Measurements from ENCODE around the gene WNT7A.

- TF ChIP-seq, protein P1, sequence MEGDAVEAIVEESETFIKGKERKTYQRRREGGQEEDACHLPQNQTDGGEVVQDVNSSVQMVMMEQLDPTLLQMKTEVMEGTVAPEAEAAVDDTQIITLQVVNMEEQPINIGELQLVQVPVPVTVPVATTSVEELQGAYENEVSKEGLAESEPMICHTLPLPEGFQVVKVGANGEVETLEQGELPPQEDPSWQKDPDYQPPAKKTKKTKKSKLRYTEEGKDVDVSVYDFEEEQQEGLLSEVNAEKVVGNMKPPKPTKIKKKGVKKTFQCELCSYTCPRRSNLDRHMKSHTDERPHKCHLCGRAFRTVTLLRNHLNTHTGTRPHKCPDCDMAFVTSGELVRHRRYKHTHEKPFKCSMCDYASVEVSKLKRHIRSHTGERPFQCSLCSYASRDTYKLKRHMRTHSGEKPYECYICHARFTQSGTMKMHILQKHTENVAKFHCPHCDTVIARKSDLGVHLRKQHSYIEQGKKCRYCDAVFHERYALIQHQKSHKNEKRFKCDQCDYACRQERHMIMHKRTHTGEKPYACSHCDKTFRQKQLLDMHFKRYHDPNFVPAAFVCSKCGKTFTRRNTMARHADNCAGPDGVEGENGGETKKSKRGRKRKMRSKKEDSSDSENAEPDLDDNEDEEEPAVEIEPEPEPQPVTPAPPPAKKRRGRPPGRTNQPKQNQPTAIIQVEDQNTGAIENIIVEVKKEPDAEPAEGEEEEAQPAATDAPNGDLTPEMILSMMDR (IDR thresholded peaks at IDR 0.05), result no peak
- TF ChIP-seq POLR2A (IDR thresholded peaks at IDR 0.05), result no peak
These were observed 45.4 kb downstream of the WNT7A start for GRCh38 chr3:13834258-13835035.
